NT2/D1 (cell line): Measurements from ENCODE around the gene BIRC6.

Experiments used
- YY1 ChIP-seq: IDR thresholded peaks from 2 replicates; pipeline ENCODE4 v1.6.1; 2011; ENCODE audit not compliant: insufficient read length, insufficient read depth
- ZNF274 ChIP-seq: IDR thresholded peaks from 2 replicates; pipeline ENCODE4 v1.6.1; 2011; ENCODE audit warnings: mild to moderate bottlenecking, low read depth, low read length

DNA sequence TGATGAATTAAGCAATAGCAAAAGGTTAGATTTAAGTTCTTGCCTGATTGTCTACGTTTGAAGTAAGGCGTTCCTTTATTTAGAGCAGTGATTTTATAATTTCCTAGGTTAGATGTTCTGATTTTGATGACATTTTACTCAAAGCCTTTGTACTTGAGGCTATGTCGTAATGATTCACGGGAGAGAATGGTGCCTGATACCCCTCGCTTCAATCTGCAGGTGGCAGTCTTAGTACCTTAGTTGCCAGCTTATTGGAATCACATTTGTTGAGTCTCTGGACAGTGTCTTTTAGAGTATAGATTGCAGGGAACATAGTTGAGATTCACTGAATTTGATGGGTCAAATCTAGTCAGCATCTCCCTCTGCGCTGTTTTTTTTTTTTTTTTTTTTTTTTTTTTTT is 89.5 kb downstream of the BIRC6 start:
- TF ChIP-seq YY1 (no peak), ZNF274 (no peak)
